HFF-Myc (cell line): ENCODE data around the gene GFOD1.
"Not testable (repeated sequence)": the region's sequence is repeated elsewhere in the genome, so short reads cannot be mapped to it uniquely, and the experiment has no call there.

Experiments used
- DNase-seq: peaks from one replicate; pipeline ENCODE4 v3.0.0-alpha.2; 2011; ENCODE audit warnings: low read depth; ENCODE audit errors: extremely low read depth
- H3K4me3 ChIP-seq: replicated peaks from 2 replicates; pipeline ENCODE4 v1.5.1; 2011; ENCODE audit warnings: low read depth, mild to moderate bottlenecking, control low read depth, low read length
- TF ChIP-seq, protein P1 (sequence below): IDR thresholded peaks from 2 replicates; pipeline ENCODE4 v1.5.1; 2012; ENCODE audit warnings: mild to moderate bottlenecking, low read depth, low read length, control low read depth; ENCODE audit errors: missing control alignments

The GFOD1 gene

DNA sequence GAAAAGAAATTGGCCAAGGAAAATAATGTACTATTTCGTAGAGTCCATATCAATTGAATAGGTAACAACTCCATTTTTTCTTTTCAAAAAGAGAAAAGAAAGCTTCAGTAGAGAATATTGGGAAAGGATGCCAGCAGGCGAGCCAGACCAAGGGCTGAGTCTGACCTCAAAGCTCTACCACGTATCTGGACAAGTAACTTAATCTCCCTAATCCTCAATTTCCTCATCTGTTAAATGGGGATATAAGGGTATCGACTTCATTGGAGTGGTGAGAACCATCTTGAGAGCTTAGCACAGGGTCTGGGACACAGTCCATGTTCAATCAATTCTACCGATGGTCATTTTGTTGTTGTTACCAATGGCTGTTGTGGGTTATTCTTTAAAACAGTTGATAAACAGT, 95.9 kb downstream of the GFOD1 start:
- no peak for DNase-seq
- TF ChIP-seq, protein P1, sequence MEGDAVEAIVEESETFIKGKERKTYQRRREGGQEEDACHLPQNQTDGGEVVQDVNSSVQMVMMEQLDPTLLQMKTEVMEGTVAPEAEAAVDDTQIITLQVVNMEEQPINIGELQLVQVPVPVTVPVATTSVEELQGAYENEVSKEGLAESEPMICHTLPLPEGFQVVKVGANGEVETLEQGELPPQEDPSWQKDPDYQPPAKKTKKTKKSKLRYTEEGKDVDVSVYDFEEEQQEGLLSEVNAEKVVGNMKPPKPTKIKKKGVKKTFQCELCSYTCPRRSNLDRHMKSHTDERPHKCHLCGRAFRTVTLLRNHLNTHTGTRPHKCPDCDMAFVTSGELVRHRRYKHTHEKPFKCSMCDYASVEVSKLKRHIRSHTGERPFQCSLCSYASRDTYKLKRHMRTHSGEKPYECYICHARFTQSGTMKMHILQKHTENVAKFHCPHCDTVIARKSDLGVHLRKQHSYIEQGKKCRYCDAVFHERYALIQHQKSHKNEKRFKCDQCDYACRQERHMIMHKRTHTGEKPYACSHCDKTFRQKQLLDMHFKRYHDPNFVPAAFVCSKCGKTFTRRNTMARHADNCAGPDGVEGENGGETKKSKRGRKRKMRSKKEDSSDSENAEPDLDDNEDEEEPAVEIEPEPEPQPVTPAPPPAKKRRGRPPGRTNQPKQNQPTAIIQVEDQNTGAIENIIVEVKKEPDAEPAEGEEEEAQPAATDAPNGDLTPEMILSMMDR, result no peak
- H3K4me3 ChIP-seq, result no peak overlapping the region

DNA sequence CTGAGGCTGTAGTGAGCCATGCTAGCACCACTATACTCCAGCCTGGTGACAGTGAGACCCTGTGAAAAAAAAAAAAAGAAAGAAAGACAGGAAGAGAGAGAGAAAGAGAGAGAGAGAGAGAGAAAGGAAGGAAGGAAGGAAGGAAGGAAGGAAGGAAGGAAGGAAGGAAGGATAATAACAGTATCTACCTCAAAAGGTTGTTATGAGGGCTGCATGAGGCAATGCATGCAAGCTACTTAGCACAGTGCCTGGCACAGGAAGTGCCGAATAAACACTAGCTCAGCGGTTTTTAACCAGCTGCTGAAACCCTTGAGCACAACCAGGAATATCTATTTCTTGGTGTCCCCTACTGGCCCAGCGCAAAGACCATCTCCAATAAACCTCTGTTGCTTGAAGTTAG, 96.7 kb downstream of the GFOD1 start:
- TF ChIP-seq, protein P1, result no peak
- DNase-seq, result no peak
- no peak overlapping the region for H3K4me3 ChIP-seq

DNA sequence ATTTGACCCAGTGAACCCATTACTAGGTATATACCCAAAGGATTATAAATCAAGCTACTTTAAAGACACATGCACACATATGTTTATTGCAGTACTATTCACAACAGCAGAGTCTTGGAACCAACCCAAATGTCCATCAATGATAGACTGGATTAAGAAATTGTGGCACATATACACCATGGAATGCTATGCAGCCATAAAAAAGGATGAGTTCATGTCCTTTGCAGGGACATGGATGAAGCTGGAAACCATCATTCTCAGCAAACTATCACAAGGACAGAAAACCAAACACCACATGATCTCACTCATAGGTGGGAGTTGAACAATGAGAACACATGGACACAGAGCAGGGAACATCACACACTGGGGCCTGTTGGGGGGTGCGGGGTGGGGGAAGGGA, 98.2 kb downstream of the GFOD1 start:
- DNase-seq, H3K4me3 ChIP-seq: not testable (repeated sequence)

DNA sequence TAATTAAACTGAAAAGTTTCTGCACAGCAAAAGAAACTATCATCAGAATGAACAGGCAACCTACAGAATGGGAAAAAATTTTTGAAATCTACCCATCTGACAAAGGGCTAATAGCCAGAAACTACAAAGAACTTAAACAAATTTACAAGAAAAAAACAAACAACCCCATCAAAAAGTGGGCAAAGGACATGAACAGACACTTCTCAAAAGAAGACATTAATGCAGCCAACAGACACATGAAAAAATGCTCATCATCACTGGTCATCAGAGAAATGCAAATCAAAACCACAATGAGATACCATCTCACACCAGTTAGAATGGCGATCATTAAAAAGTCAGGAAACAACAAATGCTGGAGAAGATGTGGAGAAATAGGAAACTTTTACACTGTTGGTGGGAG, 98.6 kb downstream of the GFOD1 start:
- DNase-seq, H3K4me3 ChIP-seq: not testable (repeated sequence)

DNA sequence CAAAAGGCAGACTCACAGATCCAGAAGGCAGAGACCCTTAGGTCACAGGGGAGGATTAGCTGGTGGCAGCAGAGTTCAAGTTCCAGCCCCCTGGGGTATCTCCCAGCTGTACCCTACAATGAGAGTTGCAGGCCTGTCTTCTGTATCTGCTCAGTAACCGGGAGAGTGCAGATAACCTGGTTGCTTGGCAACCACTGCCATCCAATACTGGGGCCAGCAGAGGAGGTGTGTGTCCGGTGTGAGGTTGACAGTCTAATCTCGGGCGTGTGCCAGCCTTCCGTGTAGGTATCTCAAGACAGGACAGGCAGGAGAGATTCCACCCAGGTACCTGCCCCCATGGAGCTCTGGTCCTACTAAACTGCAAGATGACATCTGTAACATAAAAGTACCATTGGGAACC, 102.4 kb downstream of the GFOD1 start:
- no peak overlapping the region for H3K4me3 ChIP-seq
- TF ChIP-seq, protein P1, result no peak
- DNase-seq, result no peak

DNA sequence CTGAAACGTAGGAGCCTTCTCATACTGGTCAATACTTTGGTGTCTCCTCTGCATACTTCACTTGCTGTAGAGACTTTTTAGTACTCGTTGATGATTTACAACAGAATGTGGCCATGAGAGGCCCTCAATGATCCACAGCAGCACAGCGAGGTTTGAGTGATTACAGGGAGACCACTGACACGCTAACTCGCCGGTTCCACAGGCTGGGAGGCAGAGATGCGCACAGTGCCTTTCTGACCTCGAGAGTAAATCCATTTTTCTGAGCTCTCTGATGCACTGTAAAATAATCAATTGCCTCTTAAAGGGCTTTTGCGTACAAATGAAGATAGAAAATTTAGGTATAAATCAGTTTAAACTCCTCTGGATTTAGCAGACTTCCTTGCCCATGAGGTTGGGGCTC, 102.9 kb downstream of the GFOD1 start:
- TF ChIP-seq, protein P1, result no peak

DNA sequence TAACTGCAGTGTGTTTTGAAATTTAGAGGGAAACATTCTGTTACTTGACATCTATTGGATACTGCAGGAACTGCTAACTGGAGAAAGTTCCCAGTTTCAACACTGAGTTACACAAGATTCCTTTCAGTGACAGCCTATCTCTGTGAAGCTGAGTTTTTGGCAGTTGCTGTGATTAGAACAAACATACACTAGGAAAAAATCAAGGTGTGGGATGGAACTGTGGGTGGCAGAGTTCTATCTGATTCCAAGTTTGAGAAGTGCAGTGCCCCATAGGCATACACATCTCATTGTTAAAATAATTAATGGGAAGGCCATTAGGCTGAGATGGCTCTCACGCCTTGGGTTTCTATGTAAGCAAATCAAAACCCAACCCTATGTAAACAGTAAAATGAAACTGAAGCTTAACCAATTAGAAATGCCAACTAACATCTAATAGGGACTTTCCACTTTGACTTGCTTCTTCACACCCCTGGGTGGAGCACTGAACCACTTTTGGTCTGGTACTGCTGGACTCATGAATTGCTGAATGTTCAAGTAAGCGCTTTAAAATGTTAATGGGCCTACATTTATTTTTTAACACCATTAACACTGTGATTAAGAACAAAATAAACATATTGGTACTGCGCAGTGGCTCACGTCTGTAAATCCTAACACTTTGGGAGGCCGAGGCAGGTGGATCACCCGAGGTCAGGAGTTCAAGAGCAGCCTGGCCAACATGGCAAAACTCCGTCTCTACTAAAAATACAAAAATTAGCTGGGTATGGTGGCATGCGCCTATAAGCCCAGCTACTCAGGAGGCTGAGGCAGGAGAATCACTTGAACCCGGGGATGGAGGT, 103.9 kb downstream of the GFOD1 start:
- TF ChIP-seq, protein P1, result no peak
- no peak for DNase-seq
- no peak overlapping the region for H3K4me3 ChIP-seq

More for the DNA sequence above, 102.9 kb downstream of the GFOD1 start:
- no peak overlapping the region for H3K4me3 ChIP-seq
- DNase-seq, result no peak

DNA sequence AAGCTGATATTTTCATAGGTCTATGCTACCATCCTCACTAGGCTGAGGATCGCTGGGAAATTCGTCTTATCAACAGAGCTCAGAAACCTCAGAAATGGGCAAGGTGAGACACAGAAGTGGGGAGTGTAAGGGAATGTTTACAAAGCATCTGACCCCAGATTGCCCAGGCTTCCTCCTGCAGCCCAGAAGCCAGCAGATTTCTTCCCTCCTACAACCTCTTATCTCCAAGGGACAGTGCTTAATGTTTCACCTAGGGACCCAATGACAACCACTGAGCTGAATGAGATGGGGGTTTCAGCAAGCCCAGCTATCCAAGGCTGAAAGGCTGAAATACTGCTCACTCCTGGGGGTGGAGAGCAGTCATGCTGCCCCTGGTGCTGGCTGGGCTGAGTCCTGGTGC, 106.6 kb downstream of the GFOD1 start:
- no peak overlapping the region for H3K4me3 ChIP-seq
- no peak for DNase-seq
- TF ChIP-seq, protein P1, result no peak
